Esophagus (tissue), 2 donors: ENCODE measurements around the gene MAP7D1. TPM values are rescaled to one million over a fixed set of nuclear protein-coding genes. Genes with fewer than 3 reads are reported as not detected.

Experiments used
- H3K27ac ChIP-seq, 2 donors: one replicate each; pipeline ENCODE4 v1.5.1; 2013; ENCODE audit warnings: low read depth in 2 of 2, mild to moderate bottlenecking in 2 of 2, inconsistent platforms in 1 of 2, low read length in 1 of 2, moderate library complexity in 1 of 2
- H3K27me3 ChIP-seq, 2 donors: one replicate each; pipeline ENCODE4 v1.6.1; 2013; ENCODE audit warnings: low read length in 2 of 2, control low read depth in 1 of 2, mild to moderate bottlenecking in 1 of 2; ENCODE audit not compliant: insufficient read depth in 2 of 2, control insufficient read depth in 1 of 2
- H3K36me3 ChIP-seq, 2 donors: one replicate each; pipeline ENCODE4 v1.6.1; 2013; ENCODE audit warnings: low read length in 1 of 2; ENCODE audit not compliant: control insufficient read depth in 2 of 2, insufficient read depth in 2 of 2
- H3K4me1 ChIP-seq, 2 donors: one replicate each; pipeline ENCODE4 v1.6.1; 2013; ENCODE audit warnings: low read length in 1 of 2; ENCODE audit not compliant: control insufficient read depth in 2 of 2, insufficient read depth in 2 of 2
- H3K4me3 ChIP-seq, 2 donors: one replicate each; pipeline ENCODE4 v1.5.1; 2013; ENCODE audit warnings: low read length in 2 of 2, mild to moderate bottlenecking in 2 of 2, low read depth in 1 of 2, moderate library complexity in 1 of 2
- H3K9me3 ChIP-seq, 2 donors: one replicate each; pipeline ENCODE4 v1.6.1; 2013; ENCODE audit warnings: mild to moderate bottlenecking in 2 of 2, low read depth in 1 of 2, low read length in 1 of 2, moderate library complexity in 1 of 2; ENCODE audit not compliant: control insufficient read depth in 2 of 2, insufficient read depth in 1 of 2
- WGBS, 2 donors: extraction: QIAGEN DNeasy Blood & Tissue Kit; methylation state at CpG; one replicate each; pipeline ENCODE4 v1.1.7; 2013; 5-methylcytosine and 5-hydroxymethylcytosine counted together
- polyA plus RNA-seq, 2 donors: library from polyadenylated mRNA; stranded (reverse); fragments of 200-250 nt; gene quantifications; one replicate each; pipeline ENCODE4 v1.2.3, GENCODE V29; 2013
- donor health status: healthy with polysubstance abuse.
- donor health status: Bipolar disorder and iron deficiency.

Gene MAP7D1
- polyA plus RNA-seq, 2 donors: 33.1 to 55.3 TPM

GRCh38 chr1:36135796-36136195, 20.2 kb upstream of the MAP7D1 start:
- Histone ChIP-seq H3K9me3 (no peaks in the 10 kb centered on the region), H3K36me3 (peaks cover 0 to 2% of the 10 kb centered on the region in 2 donors), H3K27me3 (no peaks in the 10 kb centered on the region), H3K4me3 (no peak overlapping the region), H3K27ac (peak overlapping the region; percentile 87 to 93), H3K4me1 (peaks cover 6 to 23% of the 10 kb centered on the region in 2 donors)

GRCh38 chr1:36136535-36136934, 19.4 kb upstream of the MAP7D1 start:
- WGBS, 2 donors: 14 to 28% methylated on average over 1 of the region's 1 CpG
- H3K27me3 ChIP-seq: no peaks in the 10 kb centered on the region
- H3K4me3 ChIP-seq: no peak overlapping the region
- no peaks in the 10 kb centered on the region for H3K9me3 ChIP-seq
- peak overlapping the region; percentile 87 to 93 for H3K27ac ChIP-seq
- H3K36me3 ChIP-seq: peaks cover 0 to 2% of the 10 kb centered on the region in 2 donors
- peaks cover 6 to 23% of the 10 kb centered on the region in 2 donors for H3K4me1 ChIP-seq

- Histone ChIP-seq H3K9me3 (no peaks in the 10 kb centered on the region), H3K4me3 (no peak overlapping the region), H3K27me3 (no peaks in the 10 kb centered on the region), H3K36me3 (peaks cover 0 to 2% of the 10 kb centered on the region in 2 donors), H3K27ac (peak overlapping the region; percentile 87 to 93), H3K4me1 (peaks cover 6 to 23% of the 10 kb centered on the region in 2 donors)
- 74 to 77% methylated on average over 5 of the region's 5 CpGs for whole genome bisulfite sequencing, 2 donors
These were observed 18.7 kb upstream of the MAP7D1 start for GRCh38 chr1:36137226-36137625.

- Histone ChIP-seq H3K36me3 (peaks cover 0 to 2% of the 10 kb centered on the region in 2 donors), H3K4me1 (peaks cover 6 to 23% of the 10 kb centered on the region in 2 donors), H3K27me3 (no peaks in the 10 kb centered on the region), H3K9me3 (no peaks in the 10 kb centered on the region), H3K4me3 (no peak overlapping the region), H3K27ac (no peak overlapping the region)
- 83 to 86% methylated on average over 3 of the region's 3 CpGs for WGBS, 2 donors
These were observed 18.2 kb upstream of the MAP7D1 start for GRCh38 chr1:36137776-36138175.

- no peaks in the 10 kb centered on the region for H3K27me3 ChIP-seq
- no peaks in the 10 kb centered on the region for H3K9me3 ChIP-seq
- peak overlapping the region in 1 of 2 donors; percentile 31 for H3K27ac ChIP-seq
- 80 to 86% methylated on average over 5 of the region's 5 CpGs for WGBS, 2 donors
- H3K4me3 ChIP-seq: no peak overlapping the region
- peaks cover 0 to 2% of the 10 kb centered on the region in 2 donors for H3K36me3 ChIP-seq
- peaks cover 6 to 18% of the 10 kb centered on the region in 2 donors for H3K4me1 ChIP-seq
These were observed 16.4 kb upstream of the MAP7D1 start for GRCh38 chr1:36139521-36139920.

- Histone ChIP-seq H3K4me1 (peaks cover 5 to 6% of the 10 kb centered on the region in 2 donors), H3K36me3 (peaks cover 2% of the 10 kb centered on the region in 2 donors), H3K4me3 (no peak overlapping the region), H3K27me3 (no peaks in the 10 kb centered on the region), H3K9me3 (no peaks in the 10 kb centered on the region), H3K27ac (no peak overlapping the region)
- 13 to 17% methylated on average over 1 of the region's 1 CpG for WGBS, 2 donors
These were observed 13.8 kb upstream of the MAP7D1 start for GRCh38 chr1:36142121-36142520.

- peaks cover 3 to 8% of the 10 kb centered on the region in 2 donors for H3K4me1 ChIP-seq
- H3K36me3 ChIP-seq: peaks cover 2% of the 10 kb centered on the region in 2 donors
- H3K27ac ChIP-seq: no peak overlapping the region
- no peaks in the 10 kb centered on the region for H3K27me3 ChIP-seq
- no peak overlapping the region for H3K4me3 ChIP-seq
- no peaks in the 10 kb centered on the region for H3K9me3 ChIP-seq
- 79 to 83% methylated on average over 4 of the region's 4 CpGs for WGBS, 2 donors
These were observed 12.5 kb upstream of the MAP7D1 start for GRCh38 chr1:36143424-36143823.

- 93 to 95% methylated on average over 2 of the region's 2 CpGs for WGBS, 2 donors
These were observed 11.5 kb upstream of the MAP7D1 start for GRCh38 chr1:36144413-36144812.

GRCh38 chr1:36148821-36149236, 7.1 kb upstream of the MAP7D1 start:
- no peaks in the 10 kb centered on the region for H3K9me3 ChIP-seq
- peak overlapping the region; percentile 93 to 100 for H3K27ac ChIP-seq
- WGBS, 2 donors: 1 to 2% methylated on average over 16 of the region's 16 CpGs
- peaks cover 0 to 16% of the 10 kb centered on the region in 2 donors for H3K4me1 ChIP-seq
- H3K4me3 ChIP-seq: peak overlapping the region; percentile 81 to 94
- H3K27me3 ChIP-seq: no peaks in the 10 kb centered on the region
- H3K36me3 ChIP-seq: peaks cover 0 to 2% of the 10 kb centered on the region in 2 donors

More at GRCh38 chr1:36144413-36144812, 11.5 kb upstream of the MAP7D1 start:
- Histone ChIP-seq H3K27me3 (no peaks in the 10 kb centered on the region), H3K27ac (no peak overlapping the region), H3K9me3 (no peaks in the 10 kb centered on the region), H3K36me3 (peaks cover 2% of the 10 kb centered on the region in 2 donors), H3K4me1 (peaks cover 3 to 8% of the 10 kb centered on the region in 2 donors), H3K4me3 (no peak overlapping the region)

- H3K36me3 ChIP-seq: peaks cover 0 to 2% of the 10 kb centered on the region in 2 donors
- peak within 1 kb of the TSS; percentile 96 to 100 for H3K27ac ChIP-seq
- 0 to 1% methylated on average over 62 of the region's 62 CpGs for WGBS, 2 donors
- no peaks in the 10 kb centered on the region for H3K27me3 ChIP-seq
- no peaks in the 10 kb centered on the region for H3K9me3 ChIP-seq
- H3K4me1 ChIP-seq: peaks cover 0 to 16% of the 10 kb centered on the region in 2 donors
- H3K4me3 ChIP-seq: peak within 1 kb of the TSS; percentile 81 to 94
These were observed 6.6 kb upstream of the MAP7D1 start, which contains the start of gene TRAPPC3 for GRCh38 chr1:36149237-36149972. Gene TRAPPC3 (minus strand): TSS chr1:36149486. CDS start chr1:36149378, 108 bp downstream.
